ENCODE data around the gene COL25A1. TPM values are rescaled to one million over a fixed set of nuclear protein-coding genes. Genes with fewer than 3 reads are reported as not detected.

Gene COL25A1
- total RNA-seq, 1 donor from 2014 or later = not detected

- H3K27ac Mint-ChIP-seq = peak overlapping the region; percentile 60
- intact Hi-C loops (cut with micrococcal nuclease) = loop anchor here (2.0 to 10.0 kb wide), 2 partner anchors 125 to 509 kb away; no protein-coding TSS in a partner anchor
- no peaks in the 10 kb centered on the region for H3K27me3 Mint-ChIP-seq (ENCODE audit: low read depth)
- no peak overlapping the region for H3K4me3 Mint-ChIP-seq (ENCODE audit: low read depth)
- peaks cover 5% of the 10 kb centered on the region for H3K9me3 Mint-ChIP-seq
- peaks cover 40% of the 10 kb centered on the region for H3K4me1 Mint-ChIP-seq (ENCODE audit: low read depth)
- no peaks in the 10 kb centered on the region for H3K36me3 Mint-ChIP-seq (ENCODE audit: low read depth)
- DNase-seq (ENCODE audit: low spot score) = no peak
These were observed 452.8 kb downstream of the COL25A1 start for GRCh38 chr4:108849611-108850168.

- Mint-ChIP-seq H3K27ac (no peak overlapping the region), H3K4me3 (ENCODE audit: low read depth) (no peak overlapping the region), H3K36me3 (ENCODE audit: low read depth) (no peaks in the 10 kb centered on the region), H3K4me1 (ENCODE audit: low read depth) (peaks cover 24% of the 10 kb centered on the region), H3K27me3 (ENCODE audit: low read depth) (peaks cover 4% of the 10 kb centered on the region), H3K9me3 (peaks cover 5% of the 10 kb centered on the region)
- DNase-seq (ENCODE audit: low spot score) = no peak
- intact Hi-C loops (cut with micrococcal nuclease) = no loop called here
These were observed 455.9 kb downstream of the COL25A1 start for GRCh38 chr4:108846568-108846967.

- H3K27ac Mint-ChIP-seq = no peak overlapping the region
- H3K9me3 Mint-ChIP-seq = no peaks in the 10 kb centered on the region
- H3K4me1 Mint-ChIP-seq (ENCODE audit: low read depth) = no peaks in the 10 kb centered on the region
- peaks cover 4% of the 10 kb centered on the region for H3K27me3 Mint-ChIP-seq (ENCODE audit: low read depth)
- no peak overlapping the region for H3K4me3 Mint-ChIP-seq (ENCODE audit: low read depth)
- H3K36me3 Mint-ChIP-seq (ENCODE audit: low read depth) = no peaks in the 10 kb centered on the region
- DNase-seq (ENCODE audit: low spot score) = no peak
- intact Hi-C loops (cut with micrococcal nuclease) = no loop called here
These were observed 462.0 kb downstream of the COL25A1 start for GRCh38 chr4:108840426-108840975.

- Mint-ChIP-seq H3K27ac (no peak overlapping the region), H3K9me3 (no peaks in the 10 kb centered on the region), H3K4me1 (ENCODE audit: low read depth) (peaks cover 2% of the 10 kb centered on the region), H3K36me3 (ENCODE audit: low read depth) (no peaks in the 10 kb centered on the region), H3K4me3 (ENCODE audit: low read depth) (no peak overlapping the region), H3K27me3 (ENCODE audit: low read depth) (peaks cover 6% of the 10 kb centered on the region)
- no peak for DNase-seq (ENCODE audit: low spot score)
- intact Hi-C loops (cut with micrococcal nuclease) = no loop called here
These were observed 463.1 kb downstream of the COL25A1 start for GRCh38 chr4:108839333-108839732.

GRCh38 chr4:108838451-108838850 is 464.0 kb downstream of the COL25A1 start:
- H3K4me1 Mint-ChIP-seq (ENCODE audit: low read depth) = peaks cover 7% of the 10 kb centered on the region
- no peak for DNase-seq (ENCODE audit: low spot score)
- intact Hi-C loops (cut with micrococcal nuclease) = no loop called here
- no peaks in the 10 kb centered on the region for H3K36me3 Mint-ChIP-seq (ENCODE audit: low read depth)
- H3K4me3 Mint-ChIP-seq (ENCODE audit: low read depth) = no peak overlapping the region
- H3K9me3 Mint-ChIP-seq = no peaks in the 10 kb centered on the region
- H3K27me3 Mint-ChIP-seq (ENCODE audit: low read depth) = peaks cover 9% of the 10 kb centered on the region
- H3K27ac Mint-ChIP-seq = no peak overlapping the region

- no peak for DNase-seq (ENCODE audit: low spot score)
- Mint-ChIP-seq H3K9me3 (no peaks in the 10 kb centered on the region), H3K27ac (no peak overlapping the region), H3K27me3 (ENCODE audit: low read depth) (peaks cover 17% of the 10 kb centered on the region), H3K4me3 (ENCODE audit: low read depth) (no peak overlapping the region), H3K4me1 (ENCODE audit: low read depth) (peaks cover 14% of the 10 kb centered on the region), H3K36me3 (ENCODE audit: low read depth) (no peaks in the 10 kb centered on the region)
- intact Hi-C loops (cut with micrococcal nuclease) = loop anchor here (2.0 kb wide), 1 partner anchor 460 kb away; no protein-coding TSS in a partner anchor
These were observed 467.5 kb downstream of the COL25A1 start for GRCh38 chr4:108834835-108835384.

GRCh38 chr4:108834166-108834834 is 468.2 kb downstream of the COL25A1 start:
- intact Hi-C loops (cut with micrococcal nuclease) = loop anchor here (2.0 kb wide), 1 partner anchor 461 kb away; no protein-coding TSS in a partner anchor
- Mint-ChIP-seq H3K9me3 (no peaks in the 10 kb centered on the region), H3K27me3 (ENCODE audit: low read depth) (peaks cover 17% of the 10 kb centered on the region), H3K4me3 (ENCODE audit: low read depth) (no peak overlapping the region), H3K36me3 (ENCODE audit: low read depth) (no peaks in the 10 kb centered on the region), H3K4me1 (ENCODE audit: low read depth) (peaks cover 14% of the 10 kb centered on the region), H3K27ac (no peak overlapping the region)
- no peak for DNase-seq (ENCODE audit: low spot score)

DNA sequence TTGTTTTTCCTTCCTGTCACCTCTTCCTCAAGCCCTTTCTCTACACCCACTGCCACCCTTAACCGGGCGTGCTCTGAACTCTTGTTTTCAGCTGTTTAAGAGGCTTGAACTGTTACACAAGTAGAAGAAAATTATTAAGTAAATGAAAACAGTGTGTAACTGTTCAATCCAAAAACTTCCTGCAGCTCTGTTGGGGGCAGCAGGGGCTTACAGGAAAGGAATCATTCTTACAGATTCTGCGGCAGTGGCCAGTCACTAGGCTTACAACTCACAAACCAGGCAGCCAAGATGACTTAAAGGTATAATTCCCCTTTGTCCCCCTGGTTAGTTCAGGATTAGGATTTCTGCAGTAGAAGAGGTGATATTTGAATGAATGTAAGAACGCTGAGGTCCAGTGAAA is 469.4 kb downstream of the COL25A1 start:
- intact Hi-C loops (cut with micrococcal nuclease) = no loop called here

DNA sequence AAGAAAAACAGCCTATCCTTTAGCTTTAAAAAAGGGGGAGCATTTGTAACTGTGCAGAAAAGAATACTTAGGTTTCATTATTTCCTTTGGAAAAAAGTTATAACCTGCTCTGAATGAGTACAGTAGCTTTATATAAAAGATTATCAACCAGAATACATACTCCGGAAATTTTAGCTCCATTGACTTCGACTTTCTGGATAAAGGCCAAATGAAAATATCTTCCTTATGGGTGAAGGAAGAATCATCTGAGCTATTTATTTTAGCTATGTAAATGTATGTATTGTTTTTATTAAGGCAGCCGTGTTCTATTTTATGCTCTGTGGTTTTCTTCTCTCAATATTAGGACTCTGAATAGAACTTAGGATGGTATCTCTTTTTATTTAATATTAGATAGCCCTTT is 470.6 kb downstream of the COL25A1 start:
- Mint-ChIP-seq H3K27ac (no peak overlapping the region), H3K4me3 (ENCODE audit: low read depth) (no peak overlapping the region), H3K4me1 (ENCODE audit: low read depth) (peaks cover 14% of the 10 kb centered on the region), H3K9me3 (no peaks in the 10 kb centered on the region), H3K27me3 (ENCODE audit: low read depth) (peaks cover 23% of the 10 kb centered on the region), H3K36me3 (ENCODE audit: low read depth) (no peaks in the 10 kb centered on the region)
- DNase-seq (ENCODE audit: low spot score) = no peak
- intact Hi-C loops (cut with micrococcal nuclease) = no loop called here

More for the DNA sequence above, 469.4 kb downstream of the COL25A1 start:
- H3K27ac Mint-ChIP-seq = no peak overlapping the region
- H3K27me3 Mint-ChIP-seq (ENCODE audit: low read depth) = peaks cover 22% of the 10 kb centered on the region
- peaks cover 14% of the 10 kb centered on the region for H3K4me1 Mint-ChIP-seq (ENCODE audit: low read depth)
- no peak overlapping the region for H3K4me3 Mint-ChIP-seq (ENCODE audit: low read depth)
- DNase-seq (ENCODE audit: low spot score) = no peak
- no peaks in the 10 kb centered on the region for H3K9me3 Mint-ChIP-seq
- H3K36me3 Mint-ChIP-seq (ENCODE audit: low read depth) = no peaks in the 10 kb centered on the region

GRCh38 chr4:108831291-108831690 is 471.2 kb downstream of the COL25A1 start:
- intact Hi-C loops (cut with micrococcal nuclease) = no loop called here
- Mint-ChIP-seq H3K4me3 (ENCODE audit: low read depth) (no peak overlapping the region), H3K9me3 (no peaks in the 10 kb centered on the region), H3K27ac (no peak overlapping the region), H3K36me3 (ENCODE audit: low read depth) (no peaks in the 10 kb centered on the region), H3K27me3 (ENCODE audit: low read depth) (peaks cover 28% of the 10 kb centered on the region), H3K4me1 (ENCODE audit: low read depth) (peaks cover 14% of the 10 kb centered on the region)
- DNase-seq (ENCODE audit: low spot score) = no peak

DNA sequence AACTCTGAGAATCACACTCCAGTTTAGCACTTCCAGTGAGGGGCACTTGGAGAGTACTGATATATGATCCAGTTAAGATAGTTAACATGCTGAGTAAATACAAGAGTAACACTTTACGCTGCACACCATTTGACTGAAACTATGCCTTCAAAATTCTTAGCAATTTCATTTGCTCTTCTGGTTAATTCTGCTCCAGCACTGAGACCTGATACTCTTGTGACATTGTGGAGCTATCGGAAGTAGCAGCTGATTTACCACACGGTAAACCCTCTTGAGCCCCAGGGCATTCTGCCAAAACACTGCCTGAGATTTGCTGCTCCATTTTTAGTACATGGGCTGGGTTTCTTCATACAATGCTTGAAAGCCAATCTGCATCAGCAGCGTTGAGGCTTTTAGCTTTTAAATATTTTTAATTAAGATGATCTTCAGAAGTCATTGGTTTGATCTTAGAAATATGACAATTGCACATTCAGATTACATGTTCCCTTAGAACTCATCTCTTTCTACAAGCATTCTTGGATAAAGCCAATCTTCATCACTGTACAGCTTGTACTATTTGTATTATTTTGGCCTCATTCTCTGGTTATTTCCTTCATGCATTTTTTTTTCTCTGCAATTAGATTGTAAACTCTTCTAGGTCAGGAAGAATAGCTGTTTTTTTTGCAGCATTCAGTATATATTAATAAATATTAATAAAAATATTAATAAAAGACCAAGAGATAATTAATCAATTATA is 471.8 kb downstream of the COL25A1 start:
- Mint-ChIP-seq H3K36me3 (ENCODE audit: low read depth) (no peaks in the 10 kb centered on the region), H3K4me1 (ENCODE audit: low read depth) (peaks cover 14% of the 10 kb centered on the region), H3K4me3 (ENCODE audit: low read depth) (no peak overlapping the region), H3K9me3 (no peaks in the 10 kb centered on the region), H3K27ac (no peak overlapping the region), H3K27me3 (ENCODE audit: low read depth) (peaks cover 32% of the 10 kb centered on the region)
- no peak for DNase-seq (ENCODE audit: low spot score)
- intact Hi-C loops (cut with micrococcal nuclease) = no loop called here

DNA sequence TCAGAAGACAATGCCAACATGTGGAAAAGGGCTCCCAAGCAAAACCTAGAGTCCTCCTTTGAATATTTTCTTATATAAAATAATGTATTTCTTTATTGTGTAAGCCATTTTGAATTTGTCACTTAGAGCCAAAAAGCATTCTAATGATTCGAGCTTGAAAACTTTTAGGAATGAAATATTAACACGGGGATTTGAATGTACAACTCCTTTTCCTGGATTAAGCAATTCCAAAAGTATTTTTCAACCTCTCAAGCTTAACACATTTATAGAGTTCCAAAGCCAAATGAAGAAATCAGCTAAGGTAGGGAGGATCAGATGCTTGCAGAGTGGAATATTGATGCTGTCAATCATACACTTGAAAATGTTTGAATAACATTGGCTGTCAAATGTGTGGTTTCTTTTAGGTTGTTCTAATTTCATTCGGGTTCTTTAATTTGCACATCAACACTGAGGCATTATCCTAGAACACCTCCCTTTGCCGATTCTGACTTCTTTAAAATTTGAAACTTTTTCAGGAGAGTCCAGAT is 472.4 kb downstream of the COL25A1 start:
- no peak overlapping the region for H3K27ac Mint-ChIP-seq
- no peaks in the 10 kb centered on the region for H3K9me3 Mint-ChIP-seq
- no peak for DNase-seq (ENCODE audit: low spot score)
- H3K27me3 Mint-ChIP-seq (ENCODE audit: low read depth) = peaks cover 34% of the 10 kb centered on the region
- no peak overlapping the region for H3K4me3 Mint-ChIP-seq (ENCODE audit: low read depth)
- H3K4me1 Mint-ChIP-seq (ENCODE audit: low read depth) = peaks cover 14% of the 10 kb centered on the region
- intact Hi-C loops (cut with micrococcal nuclease) = no loop called here
- no peaks in the 10 kb centered on the region for H3K36me3 Mint-ChIP-seq (ENCODE audit: low read depth)
